ENCODE data around the gene BLVRA. TPM values are rescaled to one million over a fixed set of nuclear protein-coding genes. Genes with fewer than 3 reads are reported as not detected.

The BLVRA gene
- total RNA-seq, 1 experiment from 2014 or later = 29.7 TPM

- Histone ChIP-seq H3K36me3 (ENCODE audit: control insufficient read depth in 1 of 2, insufficient read depth in 2 of 2, low read length in 2 of 2) (no peaks in the 10 kb centered on the region), H3K4me2 (ENCODE audit: low read length) (no peak overlapping the region), H3K4me3 (replicated peaks in 1 of 2; ENCODE audit: low read depth in 1 of 2, low read length in 2 of 2) (no peak overlapping the region), H3K4me1 (ENCODE audit: control insufficient read depth in 1 of 2, insufficient read depth in 2 of 2, low read length in 2 of 2) (peaks cover 52 to 66% of the 10 kb centered on the region in 2 experiments), H3K79me2 (ENCODE audit: insufficient read depth, low read length) (no peaks in the 10 kb centered on the region), H3K9me2 (ENCODE audit: insufficient read depth) (no peaks in the 10 kb centered on the region), H3K9me3 (ENCODE audit: control insufficient read depth in 1 of 2, insufficient read depth in 1 of 2, low read depth in 1 of 2, low read length in 2 of 2) (no peaks in the 10 kb centered on the region), H4K20me1 (ENCODE audit: insufficient read depth) (no peaks in the 10 kb centered on the region), H3K27me3 (ENCODE audit: insufficient read depth, low read length) (no peaks in the 10 kb centered on the region), H2AFZ (ENCODE audit: low read depth, low read length, poor library complexity, severe bottlenecking) (no peak overlapping the region), H3K27ac (ENCODE audit: low read depth, low read length) (no peak overlapping the region), H3K9ac (ENCODE audit: low read length) (no peak overlapping the region)
- ATAC-seq (no peak), DNase-seq (ENCODE audit: low read depth, low spot score) (no peak)
- BruUV-seq (replicated peaks) = no TSS peak
- ChIA-PET RAD21 (ENCODE audit: low non-redundant PET in 1 of 2, low total read pairs in 2 of 2, uncharacterized antibody in 2 of 2, unreplicated experiment in 2 of 2) (no interaction called here), POLR2A (interaction anchor here (0.6 to 0.7 kb wide), 2 partner anchors 141 to 178 kb away, joined by 3 to 4 read pairs; partner anchors contain the start of gene STK17A), CTCF (no interaction called here)
- TF ChIP-seq ATF3 (IDR thresholded peaks at IDR 0.05) = no peak
- no peak for TF ChIP-seq MAX (IDR thresholded peaks at IDR 0.05)
- no peak for TF ChIP-seq CTCF (IDR thresholded peaks at IDR 0.05 in 2 of 3, conservative IDR thresholded peaks at IDR 0.05 in 1 of 3; ENCODE audit: borderline replicate concordance in 1 of 3, insufficient read depth in 1 of 3, low read depth in 2 of 3, low read length in 2 of 3)
- intact Hi-C loops (cut with micrococcal nuclease) = no loop called here
These were observed 2.4 kb downstream of the BLVRA start for GRCh38 chr7:43760861-43761260.

- peak overlapping the region; percentile 48 for H3K4me2 ChIP-seq (ENCODE audit: low read length)
- CTCF ChIA-PET = no interaction called here
- H4K20me1 ChIP-seq (ENCODE audit: insufficient read depth) = no peaks in the 10 kb centered on the region
- BruUV-seq (replicated peaks) = no TSS peak
- no peaks in the 10 kb centered on the region for H3K27me3 ChIP-seq (ENCODE audit: insufficient read depth, low read length)
- H3K79me2 ChIP-seq (ENCODE audit: insufficient read depth, low read length) = no peaks in the 10 kb centered on the region
- no peak overlapping the region for H3K27ac ChIP-seq (ENCODE audit: low read depth, low read length)
- H3K9me2 ChIP-seq (ENCODE audit: insufficient read depth) = no peaks in the 10 kb centered on the region
- ATAC-seq (no peak), DNase-seq (ENCODE audit: low read depth, low spot score) (no peak)
- intact Hi-C loops (cut with micrococcal nuclease) = no loop called here
- H3K4me3 ChIP-seq (replicated peaks in 1 of 2; ENCODE audit: low read depth in 1 of 2, low read length in 2 of 2) = no peak overlapping the region
- H2AFZ ChIP-seq (ENCODE audit: low read depth, low read length, poor library complexity, severe bottlenecking) = no peak overlapping the region
- H3K4me1 ChIP-seq (ENCODE audit: control insufficient read depth in 1 of 2, insufficient read depth in 2 of 2, low read length in 2 of 2) = peaks cover 52 to 66% of the 10 kb centered on the region in 2 experiments
- POLR2A ChIA-PET = no interaction called here
- RAD21 ChIA-PET (ENCODE audit: low non-redundant PET in 1 of 2, low total read pairs in 2 of 2, uncharacterized antibody in 2 of 2, unreplicated experiment in 2 of 2) = no interaction called here
- H3K9ac ChIP-seq (ENCODE audit: low read length) = no peak overlapping the region
- H3K9me3 ChIP-seq (ENCODE audit: control insufficient read depth in 1 of 2, insufficient read depth in 1 of 2, low read depth in 1 of 2, low read length in 2 of 2) = no peaks in the 10 kb centered on the region
- H3K36me3 ChIP-seq (ENCODE audit: control insufficient read depth in 1 of 2, insufficient read depth in 2 of 2, low read length in 2 of 2) = no peaks in the 10 kb centered on the region
- TF ChIP-seq ELF1 (IDR thresholded peaks at IDR 0.05; ENCODE audit: borderline replicate concordance, low read depth) (no peak), SIN3A (IDR thresholded peaks at IDR 0.05; ENCODE audit: low read depth) (no peak), POLR2A (IDR thresholded peaks at IDR 0.05; ENCODE audit: borderline replicate concordance, extremely low read depth, insufficient read depth, insufficient read length) (no peak), CTCF (IDR thresholded peaks at IDR 0.05 in 2 of 3, conservative IDR thresholded peaks at IDR 0.05 in 1 of 3; ENCODE audit: borderline replicate concordance in 1 of 3, insufficient read depth in 1 of 3, low read depth in 2 of 3, low read length in 2 of 3) (no peak), SRF (IDR thresholded peaks at IDR 0.05; ENCODE audit: low read depth) (no peak), CEBPB (IDR thresholded peaks at IDR 0.05; ENCODE audit: low read depth) (no peak), EZH2 (IDR thresholded peaks at IDR 0.05) (no peak), CBX3 (IDR thresholded peaks at IDR 0.05; ENCODE audit: low read depth) (no peak), YY1 (IDR thresholded peaks at IDR 0.05; ENCODE audit: extremely low read depth, insufficient replicate concordance, low read depth, low read length) (no peak), POLR2AphosphoS5 (IDR thresholded peaks at IDR 0.05; ENCODE audit: low read depth, low read length) (no peak), FOSL1 (IDR thresholded peaks at IDR 0.05; ENCODE audit: low read depth) (no peak), ATF3 (IDR thresholded peaks at IDR 0.05) (no peak), RAD21 (IDR thresholded peaks at IDR 0.05; ENCODE audit: low read depth) (no peak), MAX (IDR thresholded peaks at IDR 0.05) (no peak), SP1 (IDR thresholded peaks at IDR 0.05; ENCODE audit: low read depth) (no peak), EGR1 (IDR thresholded peaks at IDR 0.05; ENCODE audit: low read depth) (no peak), EZH2phosphoT487 (IDR thresholded peaks at IDR 0.05; ENCODE audit: borderline replicate concordance) (no peak)
These were observed 2.9 kb downstream of the BLVRA start for GRCh38 chr7:43761382-43761781.

Data from HCT116 (cell line).